ENCODE measurements around the gene SLU7.

- TF ChIP-seq, protein P1, sequence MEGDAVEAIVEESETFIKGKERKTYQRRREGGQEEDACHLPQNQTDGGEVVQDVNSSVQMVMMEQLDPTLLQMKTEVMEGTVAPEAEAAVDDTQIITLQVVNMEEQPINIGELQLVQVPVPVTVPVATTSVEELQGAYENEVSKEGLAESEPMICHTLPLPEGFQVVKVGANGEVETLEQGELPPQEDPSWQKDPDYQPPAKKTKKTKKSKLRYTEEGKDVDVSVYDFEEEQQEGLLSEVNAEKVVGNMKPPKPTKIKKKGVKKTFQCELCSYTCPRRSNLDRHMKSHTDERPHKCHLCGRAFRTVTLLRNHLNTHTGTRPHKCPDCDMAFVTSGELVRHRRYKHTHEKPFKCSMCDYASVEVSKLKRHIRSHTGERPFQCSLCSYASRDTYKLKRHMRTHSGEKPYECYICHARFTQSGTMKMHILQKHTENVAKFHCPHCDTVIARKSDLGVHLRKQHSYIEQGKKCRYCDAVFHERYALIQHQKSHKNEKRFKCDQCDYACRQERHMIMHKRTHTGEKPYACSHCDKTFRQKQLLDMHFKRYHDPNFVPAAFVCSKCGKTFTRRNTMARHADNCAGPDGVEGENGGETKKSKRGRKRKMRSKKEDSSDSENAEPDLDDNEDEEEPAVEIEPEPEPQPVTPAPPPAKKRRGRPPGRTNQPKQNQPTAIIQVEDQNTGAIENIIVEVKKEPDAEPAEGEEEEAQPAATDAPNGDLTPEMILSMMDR (IDR thresholded peaks at IDR 0.05; ENCODE audit: borderline replicate concordance, extremely low read depth, low read length, poor library complexity, severe bottlenecking): no peak
- TF ChIP-seq EZH2 (IDR thresholded peaks at IDR 0.05; ENCODE audit: borderline replicate concordance, low read depth, low read length, severe bottlenecking): no peak
Measured at GRCh38 chr5:160457252-160457651, 38.4 kb upstream of the SLU7 start.
